SK-N-SH (cell line): ENCODE results near the gene BMP6. TPM values are rescaled to one million over a fixed set of nuclear protein-coding genes. Genes with fewer than 3 reads are reported as not detected.

ENCODE experiments used
- CTCF ChIA-PET: fragments of 300-600, 350-600 bp; formaldehyde crosslinking; extraction: SDS; loops from one replicate; lab custom pipeline; 2021; lab: Yijun Ruan, JAX
- POLR2A ChIA-PET: fragments of 350-600 bp; sonication (Branson Sonifier 250); formaldehyde crosslinking; extraction: SDS; loops from one replicate; lab custom pipeline; 2020; ENCODE audit warnings: antibody characterized with exemption, inconsistent platforms; lab: Yijun Ruan, JAX
- DNase-seq: peaks from one replicate; pipeline ENCODE4 v3.0.0; 2012
- H2AFZ ChIP-seq: fragments of 200-600 bp; sonication (generic); 2 replicates; pipeline ENCODE4 v1.8.1; 2016; ENCODE audit warnings: antibody characterized with exemption, mild to moderate bottlenecking, low read depth
- H3F3A ChIP-seq: fragments of 200-600 bp; sonication (generic); replicated peaks from 2 replicates; pipeline ENCODE3; 2016; ENCODE audit warnings: antibody characterized with exemption, mild to moderate bottlenecking; ENCODE audit not compliant: insufficient read depth
- H3K27ac ChIP-seq, 2 experiments: fragments of 200-500 bp in 1 of 2; fragments of 200-600 bp in 1 of 2; sonication (Bioruptor generic) in 1 of 2; sonication (generic), shearing (Covaris generic) in 1 of 2; 2 replicates each; pipeline versions ENCODE4 v1.5.1 to v1.6.1; 2014 to 2016; ENCODE audit warnings: low read depth in 2 of 2, inconsistent platforms in 1 of 2, low read length in 1 of 2, mild to moderate bottlenecking in 1 of 2, mixed read lengths in 1 of 2
- H3K27me3 ChIP-seq: fragments of 200-600 bp; sonication (generic), shearing (Covaris generic); 2 replicates; pipeline ENCODE4 v1.6.1; 2016; ENCODE audit warnings: mixed run types; ENCODE audit not compliant: insufficient read depth
- H3K36me3 ChIP-seq, 2 experiments: fragments of 200-500 bp in 1 of 2; fragments of 200-600 bp in 1 of 2; sonication (Bioruptor generic) in 1 of 2; sonication (generic) in 1 of 2; replicated peaks in 1 of 2; 2 replicates each; pipeline versions ENCODE3 to v1.5.1; 2014 to 2016; ENCODE audit warnings: low read length in 1 of 2, mild to moderate bottlenecking in 1 of 2; ENCODE audit not compliant: insufficient read depth in 2 of 2, control insufficient read depth in 1 of 2
- H3K4me1 ChIP-seq, 2 experiments: fragments of 200-500 bp in 1 of 2; fragments of 200-600 bp in 1 of 2; sonication (Bioruptor generic) in 1 of 2; sonication (generic), shearing (Covaris generic) in 1 of 2; 2 replicates each; pipeline versions ENCODE4 v1.5.1 to v1.6.1; 2014 to 2016; ENCODE audit warnings: low read depth in 1 of 2, low read length in 1 of 2, mixed run types in 1 of 2; ENCODE audit not compliant: insufficient read depth in 2 of 2, control insufficient read depth in 1 of 2
- H3K4me2 ChIP-seq: fragments of 200-600 bp; sonication (generic), shearing (Covaris generic); 2 replicates; pipeline ENCODE4 v1.6.1; 2017; ENCODE audit warnings: mixed run types
- H3K4me3 ChIP-seq, 2 experiments: fragments of 200-500 bp in 1 of 2; fragments of 200-600 bp in 1 of 2; sonication (Bioruptor generic) in 1 of 2; sonication (generic), shearing (Covaris generic) in 1 of 2; 2 replicates each; pipeline versions ENCODE4 v1.5.1 to v1.8.1; 2014 to 2016; ENCODE audit warnings: low read depth in 2 of 2, inconsistent platforms in 1 of 2, low read length in 1 of 2, mild to moderate bottlenecking in 1 of 2, mixed read lengths in 1 of 2, moderate library complexity in 1 of 2
- H3K79me2 ChIP-seq: fragments of 200-600 bp; sonication (generic); 2 replicates; pipeline ENCODE4 v1.8.1; 2017; ENCODE audit warnings: mild to moderate bottlenecking; ENCODE audit not compliant: insufficient read depth
- H3K9ac ChIP-seq: fragments of 200-600 bp; sonication (generic); 2 replicates; pipeline ENCODE4 v1.6.1; 2017; ENCODE audit warnings: mixed run types
- H3K9me2 ChIP-seq: fragments of 200-600 bp; sonication (generic); 2 replicates; pipeline ENCODE4 v1.6.1; 2017; ENCODE audit warnings: mixed run types
- H3K9me3 ChIP-seq: fragments of 200-600 bp; sonication (generic); 2 replicates; pipeline ENCODE4 v1.6.1; 2017; ENCODE audit warnings: mixed run types, mild to moderate bottlenecking, moderate library complexity
- H4K20me1 ChIP-seq: fragments of 200-600 bp; sonication (generic); 2 replicates; pipeline ENCODE4 v1.6.1; 2017; ENCODE audit warnings: mild to moderate bottlenecking, mixed run types; ENCODE audit not compliant: insufficient read depth
- CHD2 ChIP-seq: fragments of 150-350 bp; IDR thresholded peaks from 2 replicates; pipeline ENCODE4 v1.6.1; 2018; ENCODE audit warnings: low read length; ENCODE audit not compliant: partially characterized antibody
- EZH2phosphoT487 ChIP-seq: fragments of 200-600 bp; sonication (generic); IDR thresholded peaks from 2 replicates; pipeline ENCODE4 v1.6.1; 2017; ENCODE audit warnings: low read depth, mixed run types, mild to moderate bottlenecking, antibody characterized with exemption, moderate library complexity, borderline replicate concordance
- FOXJ3 ChIP-seq: sonication (generic); formaldehyde crosslinking; IDR thresholded peaks from 2 replicates; pipeline ENCODE4 v1.5.1; 2020; ENCODE audit warnings: mild to moderate bottlenecking, missing genetic modification reagents
- GABPA ChIP-seq: IDR thresholded peaks from 2 replicates; pipeline ENCODE4 v1.4.0; 2012; ENCODE audit warnings: low read depth, mild to moderate bottlenecking
- NRF1 ChIP-seq: IDR thresholded peaks from 2 replicates; pipeline ENCODE4 v1.6.1; 2012; ENCODE audit warnings: low read depth, mild to moderate bottlenecking, low read length
- RAD21 ChIP-seq: IDR thresholded peaks from 2 replicates; pipeline ENCODE4 v1.6.1; 2012; ENCODE audit warnings: mild to moderate bottlenecking, low read length
- RFX5 ChIP-seq: IDR thresholded peaks from 2 replicates; pipeline ENCODE4 v1.6.1; 2012; ENCODE audit warnings: mild to moderate bottlenecking, improper control_type of control experiment, low read length
- WGBS: methylation state at CpG from one replicate; pipeline ENCODE4 v1.1.6; 2017; ENCODE audit warnings: low lambda C conversion rate; 5-methylcytosine and 5-hydroxymethylcytosine counted together
- polyA plus RNA-seq, 3 experiments: library from polyadenylated mRNA; depleted of rRNA; stranded (reverse); fragments of >200 nt; gene quantifications; 2 replicates each; pipeline ENCODE4 v1.2.3, GENCODE V29; 2012
- TF ChIP-seq, protein P1 (sequence below): fragments of 150-350 bp; IDR thresholded peaks from 2 replicates; pipeline ENCODE4 v1.6.1; 2017; ENCODE audit warnings: antibody characterized with exemption, low read length, low read depth, borderline replicate concordance
- TF ChIP-seq, protein P2 (sequence below): fragments of 200-600 bp; sonication (generic); IDR thresholded peaks from 2 replicates; pipeline ENCODE4 v1.6.1; 2017; ENCODE audit warnings: antibody characterized with exemption, mild to moderate bottlenecking, moderate library complexity

Gene BMP6
- polyA plus RNA-seq, 1 of the 3 experiments (the other 2 are of a cell fraction) = not detected

DNA sequence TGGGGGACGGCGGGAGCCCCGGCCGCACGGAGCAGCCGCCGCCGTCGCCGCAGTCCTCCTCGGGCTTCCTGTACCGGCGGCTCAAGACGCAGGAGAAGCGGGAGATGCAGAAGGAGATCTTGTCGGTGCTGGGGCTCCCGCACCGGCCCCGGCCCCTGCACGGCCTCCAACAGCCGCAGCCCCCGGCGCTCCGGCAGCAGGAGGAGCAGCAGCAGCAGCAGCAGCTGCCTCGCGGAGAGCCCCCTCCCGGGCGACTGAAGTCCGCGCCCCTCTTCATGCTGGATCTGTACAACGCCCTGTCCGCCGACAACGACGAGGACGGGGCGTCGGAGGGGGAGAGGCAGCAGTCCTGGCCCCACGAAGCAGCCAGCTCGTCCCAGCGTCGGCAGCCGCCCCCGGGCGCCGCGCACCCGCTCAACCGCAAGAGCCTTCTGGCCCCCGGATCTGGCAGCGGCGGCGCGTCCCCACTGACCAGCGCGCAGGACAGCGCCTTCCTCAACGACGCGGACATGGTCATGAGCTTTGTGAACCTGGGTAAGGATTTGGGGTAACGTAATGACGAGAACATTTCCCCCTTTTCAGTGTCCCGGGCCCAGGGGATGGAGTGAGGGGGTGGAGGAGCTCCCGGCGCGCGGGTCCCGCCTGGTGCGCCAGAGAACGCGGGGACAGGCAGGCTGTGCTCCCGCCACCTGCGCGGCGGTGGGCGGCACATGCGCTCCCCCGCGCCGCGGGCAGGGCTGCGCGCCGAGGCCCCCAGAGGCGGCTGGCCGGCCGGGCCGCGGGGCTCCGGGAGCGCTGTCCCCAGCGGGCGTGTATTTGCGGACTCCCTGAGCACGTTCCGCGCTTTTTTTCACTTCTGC, 1.4 kb downstream of the BMP6 start:
- peaks cover 7 to 8% of the 10 kb centered on the region in 2 experiments; a peak in 2 of 4 replicates for H3K4me1 ChIP-seq
- H3F3A ChIP-seq = no peaks in the 10 kb centered on the region
- no peaks in the 10 kb centered on the region for H3K9me2 ChIP-seq
- peak overlapping the region; percentile 20; the same call in 1 of the 2 replicates for H2AFZ ChIP-seq
- POLR2A ChIA-PET = interaction anchor here (0.6 kb wide), 1 partner anchor 179 kb away, joined by 3 read pairs; no protein-coding TSS in a partner anchor
- H3K27ac ChIP-seq = no peak overlapping the region
- DNase-seq = peak; percentile 60
- WGBS = 0% methylated on average over 6 of the region's 97 CpGs
- H4K20me1 ChIP-seq = no peaks in the 10 kb centered on the region
- TF ChIP-seq, protein P1, sequence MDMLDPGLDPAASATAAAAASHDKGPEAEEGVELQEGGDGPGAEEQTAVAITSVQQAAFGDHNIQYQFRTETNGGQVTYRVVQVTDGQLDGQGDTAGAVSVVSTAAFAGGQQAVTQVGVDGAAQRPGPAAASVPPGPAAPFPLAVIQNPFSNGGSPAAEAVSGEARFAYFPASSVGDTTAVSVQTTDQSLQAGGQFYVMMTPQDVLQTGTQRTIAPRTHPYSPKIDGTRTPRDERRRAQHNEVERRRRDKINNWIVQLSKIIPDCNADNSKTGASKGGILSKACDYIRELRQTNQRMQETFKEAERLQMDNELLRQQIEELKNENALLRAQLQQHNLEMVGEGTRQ = no peak
- TF ChIP-seq FOXJ3 (CRISPR knock-in tag) (no peak), EZH2phosphoT487 (0 out of 2 replicates have a peak, but pooled peaks have one; percentile 55), GABPA (no peak), CHD2 (no peak), RAD21 (no peak), RFX5 (no peak)
- H3K36me3 ChIP-seq = no peaks in the 10 kb centered on the region
- CTCF ChIA-PET = interaction anchor here (0.8 to 1.3 kb wide), 3 partner anchors 54 to 332 kb away, joined by 3 to 4 read pairs (median 3); no protein-coding TSS in a partner anchor
- no peaks in the 10 kb centered on the region for H3K79me2 ChIP-seq
- peak overlapping the region; percentile 78 for H3K4me2 ChIP-seq
- H3K4me3 ChIP-seq = peak overlapping the region in 1 of 2 experiments; percentile 56; a peak in 3 of 4 replicates
- H3K9me3 ChIP-seq = no peaks in the 10 kb centered on the region
- H3K9ac ChIP-seq = no peak overlapping the region
- peaks cover 42% of the 10 kb centered on the region for H3K27me3 ChIP-seq

DNA sequence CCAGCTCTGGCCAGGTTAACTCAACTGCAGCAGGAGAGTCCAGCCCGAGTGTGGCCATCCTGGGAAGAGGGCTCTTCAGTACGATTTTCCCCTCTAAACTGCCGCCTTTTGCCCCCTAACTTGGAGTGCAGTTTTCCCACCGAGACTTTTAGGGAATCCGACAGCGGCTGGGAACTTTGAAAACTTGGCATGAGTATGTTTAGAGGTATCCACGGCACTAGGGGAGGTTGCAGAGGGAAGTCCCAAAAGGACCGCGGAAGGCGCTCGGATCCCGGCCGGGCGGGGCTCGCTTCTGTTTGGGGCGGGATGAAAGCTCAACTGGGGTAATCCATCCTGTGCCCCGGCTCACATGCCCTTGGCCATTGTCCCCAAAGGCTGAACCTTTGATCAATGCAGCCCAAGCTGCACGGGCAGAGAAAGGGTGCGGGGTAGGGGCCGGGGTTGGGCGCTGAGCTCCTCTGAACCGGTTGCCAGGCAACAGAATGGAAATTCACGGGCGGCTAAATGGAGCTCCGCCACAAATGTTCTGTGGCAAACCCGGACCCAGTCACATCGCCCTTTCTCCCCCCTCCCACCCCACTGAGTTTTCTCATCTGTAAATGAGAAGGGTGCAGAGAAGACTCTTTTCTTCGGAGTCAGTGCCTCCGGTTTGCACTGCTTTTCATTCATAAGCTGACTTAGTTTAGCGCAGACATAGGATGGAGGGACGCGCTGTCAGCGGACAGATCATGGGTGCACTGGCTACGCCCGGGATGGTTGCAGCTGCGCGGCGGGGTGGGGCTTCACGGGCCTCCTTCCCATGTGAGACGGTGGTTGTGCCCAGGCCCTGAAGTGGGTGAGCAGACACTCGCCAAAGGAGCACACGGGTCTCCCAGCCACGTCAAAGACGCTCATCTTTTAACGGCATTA, 2.3 kb downstream of the BMP6 start:
- no peaks in the 10 kb centered on the region for H3K36me3 ChIP-seq
- H3F3A ChIP-seq = no peaks in the 10 kb centered on the region
- ChIA-PET POLR2A (no interaction called here), CTCF (interaction anchor here (0.8 to 1.3 kb wide), 3 partner anchors 55 to 331 kb away, joined by 3 to 4 read pairs (median 3); no protein-coding TSS in a partner anchor)
- peak; percentile 29 for DNase-seq
- H3K27ac ChIP-seq = no peak overlapping the region
- TF ChIP-seq NRF1 (no peak), EZH2phosphoT487 (peak; percentile 79; the same call in 1 of the 2 replicates)
- TF ChIP-seq, protein P2, sequence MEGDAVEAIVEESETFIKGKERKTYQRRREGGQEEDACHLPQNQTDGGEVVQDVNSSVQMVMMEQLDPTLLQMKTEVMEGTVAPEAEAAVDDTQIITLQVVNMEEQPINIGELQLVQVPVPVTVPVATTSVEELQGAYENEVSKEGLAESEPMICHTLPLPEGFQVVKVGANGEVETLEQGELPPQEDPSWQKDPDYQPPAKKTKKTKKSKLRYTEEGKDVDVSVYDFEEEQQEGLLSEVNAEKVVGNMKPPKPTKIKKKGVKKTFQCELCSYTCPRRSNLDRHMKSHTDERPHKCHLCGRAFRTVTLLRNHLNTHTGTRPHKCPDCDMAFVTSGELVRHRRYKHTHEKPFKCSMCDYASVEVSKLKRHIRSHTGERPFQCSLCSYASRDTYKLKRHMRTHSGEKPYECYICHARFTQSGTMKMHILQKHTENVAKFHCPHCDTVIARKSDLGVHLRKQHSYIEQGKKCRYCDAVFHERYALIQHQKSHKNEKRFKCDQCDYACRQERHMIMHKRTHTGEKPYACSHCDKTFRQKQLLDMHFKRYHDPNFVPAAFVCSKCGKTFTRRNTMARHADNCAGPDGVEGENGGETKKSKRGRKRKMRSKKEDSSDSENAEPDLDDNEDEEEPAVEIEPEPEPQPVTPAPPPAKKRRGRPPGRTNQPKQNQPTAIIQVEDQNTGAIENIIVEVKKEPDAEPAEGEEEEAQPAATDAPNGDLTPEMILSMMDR = no peak
- H3K4me1 ChIP-seq = peaks cover 7 to 8% of the 10 kb centered on the region in 2 experiments; a peak in 2 of 4 replicates
- no peaks in the 10 kb centered on the region for H3K9me2 ChIP-seq
- no peaks in the 10 kb centered on the region for H3K9me3 ChIP-seq
- H3K4me3 ChIP-seq = peak overlapping the region in 1 of 2 experiments; percentile 56; a peak in 2 of 4 replicates
- 8% methylated on average over 30 of the region's 45 CpGs for WGBS
- H4K20me1 ChIP-seq = no peaks in the 10 kb centered on the region
- peaks cover 42% of the 10 kb centered on the region for H3K27me3 ChIP-seq
- peak overlapping the region; percentile 78 for H3K4me2 ChIP-seq
- H2AFZ ChIP-seq = no peak overlapping the region
- no peaks in the 10 kb centered on the region for H3K79me2 ChIP-seq
- H3K9ac ChIP-seq = no peak overlapping the region
